T-helper 1 cell treated with Interleukin-12 subunit alpha and Interleukin-12 subunit beta and Interleukin-4 antibody, amounts not matched to agents 30 ng/mL and 1 ng/mL, for 36 hours (primary cell): ENCODE data around the gene THAP2. TPM values are rescaled to one million over a fixed set of nuclear protein-coding genes. Genes with fewer than 3 reads are reported as not detected.
"Not testable (repeated sequence)": the region's sequence is repeated elsewhere in the genome, so short reads cannot be mapped to it uniquely, and the experiment has no call there.

Source experiments
- intact Hi-C: fragments of 100-400 bp; cut with micrococcal nuclease; formaldehyde crosslinking; loops from one replicate; pipeline ENCODE4 v1.15.1; 2024
- total RNA-seq: library from RNA; stranded (reverse); gene quantifications from 2 replicates; pipeline ENCODE4 v1.2.3, GENCODE V29; 2022

THAP2 gene
- total RNA-seq, 1 donor from 2014 or later: 5.4 TPM

DNA sequence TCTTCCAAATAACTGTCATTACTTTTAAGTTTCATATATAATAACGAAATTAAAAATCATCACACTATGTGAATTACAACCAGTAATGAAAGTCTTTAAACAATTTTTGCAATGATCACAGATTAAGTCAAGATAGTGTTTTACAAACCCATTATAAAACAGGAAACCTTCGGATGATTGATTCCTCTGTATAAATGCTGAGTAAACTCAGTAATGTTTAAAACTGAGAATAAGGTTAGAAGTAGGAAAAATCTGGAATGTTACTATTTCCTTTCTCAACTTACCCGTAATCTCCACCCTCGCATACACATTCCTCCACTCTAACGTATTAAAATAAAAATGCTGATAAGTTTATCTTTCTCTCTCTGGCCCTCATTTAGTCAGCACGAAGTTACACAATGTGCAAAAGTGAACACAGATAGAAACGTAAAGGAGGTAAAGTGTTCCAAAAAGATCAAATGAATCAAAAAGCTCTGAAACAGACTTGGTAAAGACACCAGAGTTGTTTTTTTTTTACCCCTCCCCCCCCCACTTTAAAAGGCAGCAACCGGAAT lies 2.0 kb upstream of the THAP2 start:
- intact Hi-C loops: loop anchor here (1.0 to 5.0 kb wide), 4 partner anchors 15 to 1923 kb away; partner anchors contain the start of genes KCNMB4 and RAB3IP

DNA sequence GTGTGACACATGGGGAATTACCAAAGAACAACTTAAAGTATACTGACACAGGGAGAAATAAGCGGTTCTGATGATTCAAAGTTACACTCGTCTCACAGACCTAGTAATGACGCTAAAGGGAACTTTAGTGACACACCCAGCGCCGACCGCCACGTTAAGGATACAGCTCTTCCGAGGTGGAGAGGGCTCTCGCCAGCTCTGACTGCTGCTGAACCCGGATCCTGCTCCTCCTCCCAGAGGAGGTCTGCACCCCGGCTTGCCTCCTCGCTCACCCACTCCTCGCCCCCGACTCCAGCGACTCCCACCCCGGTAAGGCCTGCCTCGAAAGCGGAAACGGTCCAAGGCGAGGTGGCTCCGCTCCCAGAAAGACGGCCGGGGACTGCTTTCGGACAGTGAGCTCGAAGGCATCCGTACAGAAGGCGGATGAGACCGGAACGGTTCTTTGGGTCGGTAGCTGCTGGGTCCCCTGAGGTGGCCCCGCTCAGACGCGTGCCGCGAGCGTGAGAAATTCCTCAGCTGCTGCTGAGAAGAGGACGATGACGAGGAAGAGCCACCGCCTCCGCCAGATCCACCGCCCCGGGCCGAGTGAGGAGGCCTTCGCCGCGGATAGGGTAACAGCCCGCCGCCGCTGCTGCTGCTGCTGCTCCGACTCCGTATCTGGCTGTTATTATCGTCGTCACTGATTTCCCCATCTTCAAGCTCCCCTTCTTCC lies 1.1 kb upstream of the THAP2 start:
- intact Hi-C loops: loop anchor here (1.0 to 5.0 kb wide), 8 partner anchors 9 to 1924 kb away; partner anchors contain the start of genes KCNMB4, RAB21, RAB3IP and TBC1D15

DNA sequence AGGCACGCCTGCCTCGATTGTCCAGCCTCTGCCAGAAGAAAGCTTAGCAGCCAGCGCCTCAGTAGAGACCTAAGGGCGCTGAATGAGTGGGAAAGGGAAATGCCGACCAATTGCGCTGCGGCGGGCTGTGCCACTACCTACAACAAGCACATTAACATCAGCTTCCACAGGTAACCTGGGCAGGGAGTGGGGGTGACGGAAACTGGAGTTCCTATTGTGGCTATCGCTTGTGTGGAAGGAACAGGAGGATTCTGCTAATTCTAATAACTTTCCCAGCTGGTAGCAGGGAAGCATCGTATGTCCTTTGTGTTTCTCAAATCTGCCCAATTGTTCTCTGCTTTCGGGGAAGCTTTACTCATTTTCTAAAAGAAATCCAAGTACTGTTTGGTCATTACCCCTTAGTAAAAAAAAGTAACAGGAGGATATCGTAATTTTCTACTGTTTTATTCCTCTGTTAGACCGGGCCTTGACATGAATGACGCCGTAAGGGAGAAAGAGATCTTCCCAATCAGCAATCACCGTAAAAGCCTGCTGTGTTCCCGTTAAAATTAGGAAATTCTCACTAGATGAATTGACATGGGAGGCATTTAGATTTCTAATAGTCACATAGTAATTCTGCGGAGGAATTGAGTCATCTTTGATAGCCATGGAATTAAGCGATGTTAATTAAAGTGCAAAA lies 449 bp downstream of the THAP2 start:
- intact Hi-C loops: loop anchor here (1.0 to 5.0 kb wide), 3 partner anchors 22 to 1421 kb away; partner anchors contain the start of genes CNOT2, KCNMB4 and TMEM19

DNA sequence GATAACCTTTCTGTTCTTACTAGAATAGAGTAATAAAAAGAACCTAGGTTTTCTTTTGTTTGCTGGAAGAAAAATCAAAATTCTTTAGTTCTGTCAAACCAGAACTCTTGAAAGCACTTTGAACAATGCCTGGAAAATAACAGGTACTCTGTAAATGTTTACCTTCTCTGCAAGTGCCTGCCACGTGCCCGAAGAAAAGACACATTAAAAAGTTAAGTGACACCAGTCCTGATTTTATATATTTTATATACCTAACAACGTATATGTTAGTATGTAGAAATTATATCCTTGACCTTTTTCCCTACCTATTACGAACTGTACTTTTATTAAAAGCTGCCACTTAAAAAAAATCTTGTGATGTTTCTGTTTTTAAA lies 976 bp downstream of the THAP2 start:
- intact Hi-C loops: no loop called here

DNA sequence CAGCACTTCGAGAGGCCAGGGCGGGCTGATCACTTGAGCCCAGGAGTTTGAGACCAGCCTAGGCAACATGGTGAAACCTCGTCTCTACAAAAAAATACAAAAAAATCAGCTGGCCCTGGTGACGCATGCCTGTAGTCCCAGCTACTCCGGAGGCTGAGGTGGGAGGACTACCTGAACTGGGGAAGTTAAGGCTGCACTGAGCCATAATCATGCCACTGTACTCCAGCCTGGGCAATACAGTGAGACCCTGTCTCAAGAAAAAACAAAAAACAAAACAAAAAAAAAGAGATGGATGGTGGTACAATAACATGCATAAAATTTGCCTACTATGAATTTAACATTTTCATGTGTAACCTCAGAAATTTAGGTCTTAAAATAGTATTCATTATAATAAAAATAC lies 2.2 kb downstream of the THAP2 start:
- intact Hi-C loops: no loop called here

DNA sequence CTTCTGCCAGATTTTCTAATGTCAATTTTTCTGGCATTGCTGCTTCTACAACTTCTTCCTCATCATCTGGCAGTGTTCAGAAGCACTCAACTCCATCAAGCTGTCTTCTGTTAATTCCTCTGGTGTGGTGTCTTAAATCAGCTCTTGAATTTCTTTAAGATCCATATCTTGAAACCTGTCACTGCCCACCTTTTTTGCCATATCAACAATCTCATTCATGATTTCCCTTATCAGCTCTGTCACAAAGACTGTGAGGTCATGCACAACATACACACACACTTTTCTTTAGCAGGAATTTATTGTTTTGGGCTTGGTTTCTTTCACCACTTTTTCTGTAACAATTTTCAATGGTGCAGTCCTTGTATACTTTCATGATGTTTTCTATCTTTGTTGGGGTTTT lies 7.2 kb downstream of the THAP2 start:
- intact Hi-C loops: no loop called here

DNA sequence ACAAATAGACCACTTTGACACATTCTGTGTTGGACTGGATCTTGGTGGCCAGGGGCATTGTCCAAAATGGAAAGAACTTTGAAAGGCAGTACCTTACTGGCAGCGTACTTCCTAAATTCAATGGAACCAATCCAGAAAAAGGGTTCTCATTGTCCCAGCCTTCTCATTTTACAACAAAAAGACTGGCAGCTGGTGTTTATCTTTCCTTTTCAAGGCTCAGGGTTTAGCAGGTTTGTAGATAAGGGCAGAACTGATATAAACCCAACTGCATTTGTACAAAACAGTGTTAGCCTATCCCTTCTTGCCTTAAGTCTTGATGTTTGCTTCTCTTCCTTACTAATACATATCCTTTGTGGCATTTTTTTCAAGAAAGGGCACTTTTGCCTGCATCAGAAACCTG lies 7.7 kb downstream of the THAP2 start:
- intact Hi-C loops: no loop called here

DNA sequence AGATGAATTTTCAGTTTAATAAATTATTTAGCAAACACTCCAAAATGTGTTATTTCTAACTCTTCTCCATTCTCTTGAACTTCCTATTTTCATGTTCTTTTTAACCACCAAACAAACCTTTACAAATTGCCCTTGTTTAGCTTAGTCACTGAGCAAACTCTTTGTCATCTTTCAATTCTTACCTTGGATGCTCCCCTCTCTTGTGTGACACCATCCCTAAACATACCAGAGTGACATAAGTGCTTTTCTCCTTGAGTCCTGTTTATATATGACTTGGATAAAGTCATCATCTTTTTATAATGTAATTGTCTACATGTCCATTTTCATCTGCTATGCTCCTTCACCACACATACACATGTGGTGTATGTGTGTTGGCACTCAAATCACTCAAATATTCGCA lies 18.4 kb downstream of the THAP2 start:
- intact Hi-C loops: no loop called here

DNA sequence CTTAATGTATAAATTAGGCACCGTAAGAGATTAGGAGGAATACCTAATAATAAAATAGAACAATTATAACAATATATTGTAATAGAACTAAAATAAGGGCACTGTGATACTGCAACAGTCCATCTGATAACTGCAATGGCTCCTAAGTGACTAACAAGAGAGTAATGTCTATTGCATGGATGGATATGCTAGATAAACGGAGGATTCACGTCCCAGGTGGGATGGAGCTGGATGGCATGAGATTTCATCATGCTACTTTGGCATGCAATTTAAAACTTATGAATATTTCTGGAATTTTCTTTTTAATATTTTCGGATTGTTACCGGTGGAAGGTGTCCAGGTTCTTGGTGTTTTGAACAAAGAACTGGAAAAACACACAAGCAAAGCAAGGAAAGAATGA lies 19.5 kb downstream of the THAP2 start:
- intact Hi-C loops: no loop called here

DNA sequence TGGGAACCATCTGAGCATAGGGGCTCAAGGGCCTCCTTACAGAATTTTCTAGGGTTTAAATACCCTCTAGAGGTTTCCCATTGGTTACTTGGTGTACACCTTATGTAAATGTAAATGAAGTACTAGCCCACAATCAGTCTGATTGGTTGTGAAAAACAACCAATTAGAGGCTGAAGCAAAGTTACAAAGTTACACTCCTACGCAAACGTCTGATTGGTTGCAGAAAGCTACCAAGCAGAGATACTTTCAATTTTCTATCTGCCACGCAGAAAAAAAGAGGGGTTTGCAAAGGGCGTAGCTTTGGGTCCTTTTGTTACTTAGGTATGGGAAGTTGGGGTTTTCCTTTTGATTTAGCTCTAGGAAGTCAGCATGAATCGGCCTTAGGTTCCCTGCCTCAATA lies 20.0 kb downstream of the THAP2 start:
- intact Hi-C loops: no loop called here

DNA sequence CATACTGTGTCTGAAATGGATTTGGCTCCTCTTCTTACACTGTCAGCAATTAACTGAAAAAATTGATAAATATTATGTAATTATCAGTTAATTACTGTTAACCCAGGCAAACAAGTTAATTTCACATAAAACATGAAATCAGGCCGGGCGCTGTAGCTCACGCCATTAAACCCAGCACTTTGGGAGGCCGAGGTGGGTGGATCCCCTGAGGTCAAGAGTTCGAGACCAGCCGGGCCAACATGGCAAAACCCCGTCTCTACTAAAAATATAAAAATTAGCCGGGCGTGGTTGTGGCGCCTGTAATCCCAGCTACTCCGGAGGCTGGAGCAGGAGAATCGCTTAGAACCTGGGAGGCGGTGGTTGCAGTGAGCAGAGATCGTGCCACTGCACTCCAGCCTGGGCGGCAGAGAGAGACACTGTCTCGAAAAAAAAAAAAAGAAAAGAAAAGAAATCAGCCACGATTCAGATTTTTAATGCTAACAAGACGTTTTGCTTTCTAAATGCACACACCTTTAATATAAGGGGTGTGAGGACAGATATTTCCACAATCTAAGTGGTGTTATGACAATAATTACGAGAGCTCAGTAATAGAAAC lies 21.3 kb downstream of the THAP2 start:
- intact Hi-C loops: loop anchor here (5.0 kb wide), 1 partner anchor 1443 kb away; the partner anchor contains the start of gene CNOT2

DNA sequence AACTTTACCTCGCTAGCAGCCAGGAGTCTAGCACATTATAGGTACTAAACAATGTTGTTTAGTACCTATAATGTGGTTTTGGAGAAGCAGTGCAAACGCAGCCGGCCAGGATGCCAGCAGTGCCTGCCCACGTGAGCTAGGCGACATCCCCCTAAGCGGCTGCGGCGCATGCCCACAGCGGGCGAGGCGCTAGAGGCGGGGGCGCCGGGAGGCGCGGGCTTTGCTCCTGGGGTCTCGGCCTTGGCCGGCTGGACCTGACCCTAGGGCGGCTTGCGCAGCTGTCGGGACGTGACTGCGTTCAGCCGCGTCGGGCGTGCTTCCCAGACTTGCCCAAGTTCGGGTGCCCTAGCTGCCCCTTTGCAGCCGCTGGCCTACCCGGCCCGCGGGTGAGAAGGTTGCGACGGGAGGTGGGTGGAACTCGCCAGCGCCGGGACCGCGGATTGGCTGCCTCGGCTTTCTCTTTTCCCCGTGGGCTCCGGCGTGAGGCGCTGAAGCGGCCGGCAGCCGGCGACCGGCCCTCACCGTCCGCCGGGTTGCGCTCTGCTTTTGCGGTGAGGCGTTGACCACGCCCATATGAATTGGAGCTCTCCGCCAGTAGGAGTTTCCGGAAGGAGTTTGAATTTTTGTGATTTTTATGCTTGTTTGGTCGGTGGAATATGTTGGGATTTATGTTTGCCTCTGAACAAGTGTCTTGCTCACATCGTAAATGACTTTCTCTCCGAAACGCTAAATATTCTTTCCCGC lies 22.0 kb downstream of the THAP2 start, which contains the start of gene TMEM19:
TMEM19 (plus strand) TSS at position 169 of the 744 bp plus-strand sequence. CDS start 599 bp downstream, outside the sequence.
- intact Hi-C loops: loop anchor here (1.0 to 5.0 kb wide), 7 partner anchors 22 to 1444 kb away; partner anchors contain the start of genes CNOT2, RAB21, TBC1D15 and THAP2

DNA sequence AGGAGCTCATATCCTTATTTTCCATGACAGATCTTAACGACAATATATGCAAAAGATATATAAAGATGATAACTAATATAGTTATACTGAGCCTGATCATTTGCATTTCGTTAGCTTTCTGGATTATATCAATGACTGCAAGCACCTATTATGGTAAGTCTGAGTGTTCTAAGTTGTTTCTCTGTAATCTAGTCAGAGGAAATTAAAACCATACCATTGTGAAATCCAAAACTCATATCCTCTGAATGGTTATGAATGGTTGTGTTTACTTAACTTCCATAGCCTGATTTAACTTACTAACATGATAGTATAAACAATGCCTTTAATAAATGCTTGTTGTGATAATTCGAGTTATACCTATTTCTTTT lies 22.5 kb downstream of the THAP2 start:
- intact Hi-C loops: loop anchor here (1.0 to 5.0 kb wide), 7 partner anchors 22 to 1444 kb away; partner anchors contain the start of genes CNOT2, RAB21, TBC1D15 and THAP2

DNA sequence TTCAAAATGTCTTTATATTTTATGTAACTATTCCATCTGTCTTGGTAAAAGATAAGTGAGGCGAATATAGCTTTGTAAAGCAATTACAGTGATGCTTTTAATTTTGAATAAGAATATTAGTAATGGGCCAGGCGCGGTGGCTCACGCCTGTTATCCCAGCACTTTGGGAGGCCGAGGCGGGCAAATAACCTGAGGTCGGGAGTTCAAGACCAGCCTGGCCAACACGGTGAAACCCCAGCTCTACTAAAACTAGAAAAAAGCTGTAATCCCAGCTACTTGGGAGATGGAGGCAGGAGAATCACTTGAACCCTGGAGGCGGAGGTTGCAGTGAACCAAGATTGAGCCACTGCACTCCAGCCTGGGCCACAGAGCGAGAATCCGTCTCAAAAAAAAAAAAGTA lies 23.1 kb downstream of the THAP2 start:
- intact Hi-C loops: loop anchor here (2.0 to 5.0 kb wide), 4 partner anchors 50 to 1445 kb away; partner anchors contain the start of genes CNOT2 and TPH2

DNA sequence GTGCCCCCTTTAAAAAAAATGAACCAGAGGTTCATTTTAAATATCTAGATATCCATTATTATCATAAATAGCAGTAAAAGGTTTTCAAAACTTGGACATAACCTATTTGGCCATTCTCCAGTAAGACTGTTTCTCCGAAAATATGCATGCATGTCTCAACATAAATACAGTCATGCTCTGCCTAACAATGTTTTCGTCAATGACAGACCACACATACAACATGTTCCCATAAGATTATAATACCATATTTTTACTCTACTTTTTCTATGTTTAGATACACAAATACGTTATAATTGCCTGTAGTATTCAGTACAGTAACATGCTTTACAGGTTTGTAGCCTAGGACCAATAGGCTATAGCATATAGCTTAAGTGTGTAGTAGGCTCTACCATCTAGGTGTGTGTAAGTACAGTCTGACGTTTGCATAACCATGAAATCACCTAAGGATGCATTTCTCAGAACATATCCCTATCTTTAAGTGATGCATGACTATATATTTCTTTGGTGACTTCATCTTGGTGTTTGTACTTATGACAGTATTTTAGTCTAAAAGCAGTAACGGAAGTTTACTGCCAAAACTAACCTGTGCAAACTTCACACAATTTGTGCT lies 25.0 kb downstream of the THAP2 start:
- intact Hi-C loops: loop anchor here (5.0 kb wide), 1 partner anchor 1447 kb away; the partner anchor contains the start of gene CNOT2

DNA sequence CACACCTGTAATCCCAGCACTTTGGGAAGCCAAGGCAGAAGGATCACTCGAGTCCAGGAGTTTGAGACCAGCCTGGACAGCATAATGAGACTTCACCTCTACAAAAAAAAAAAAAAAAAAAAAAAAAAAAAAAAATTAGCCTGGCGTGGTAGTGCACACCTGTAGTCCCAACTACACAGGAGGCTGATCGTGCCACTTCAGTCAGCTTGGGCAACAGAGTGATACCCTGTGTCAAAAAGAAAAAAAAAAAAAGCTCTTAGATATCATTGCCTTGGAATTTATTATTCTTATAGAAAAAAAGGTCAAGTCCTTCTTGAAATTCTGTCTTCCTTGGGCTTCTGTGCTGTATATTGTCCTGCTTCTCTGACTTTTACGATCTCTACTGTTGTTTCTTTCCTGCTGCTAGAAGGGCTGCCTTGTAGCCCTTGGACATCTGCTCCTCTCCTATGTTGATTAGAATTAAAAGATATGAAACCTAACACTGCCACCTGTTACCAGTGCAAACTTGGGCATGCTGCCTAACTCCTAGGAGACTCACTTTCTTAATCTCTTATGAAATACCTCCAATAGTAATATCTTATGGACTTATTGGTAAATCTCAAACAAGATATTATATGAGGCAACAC lies 27.5 kb downstream of the THAP2 start:
- intact Hi-C loops: no loop called here

DNA sequence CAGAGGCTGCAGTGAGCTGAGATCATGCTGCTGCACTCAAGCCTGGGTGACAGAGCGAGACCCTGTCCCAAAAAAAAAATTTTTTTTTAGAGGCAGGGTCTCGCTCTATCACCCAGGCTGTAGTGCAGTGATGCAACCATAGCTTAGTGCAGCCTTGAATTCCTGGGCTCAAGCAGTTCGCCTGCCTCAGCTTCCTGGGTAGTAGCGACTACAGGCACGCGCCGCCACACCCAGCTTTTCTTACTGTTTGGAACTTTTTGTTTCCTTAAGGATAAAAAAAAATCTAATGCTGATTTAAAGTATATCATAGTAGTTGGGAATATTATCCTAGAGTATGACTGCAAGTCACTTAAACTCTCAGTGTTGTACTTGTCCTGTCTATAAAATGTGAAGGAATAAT lies 29.0 kb downstream of the THAP2 start:
- intact Hi-C loops: no loop called here

DNA sequence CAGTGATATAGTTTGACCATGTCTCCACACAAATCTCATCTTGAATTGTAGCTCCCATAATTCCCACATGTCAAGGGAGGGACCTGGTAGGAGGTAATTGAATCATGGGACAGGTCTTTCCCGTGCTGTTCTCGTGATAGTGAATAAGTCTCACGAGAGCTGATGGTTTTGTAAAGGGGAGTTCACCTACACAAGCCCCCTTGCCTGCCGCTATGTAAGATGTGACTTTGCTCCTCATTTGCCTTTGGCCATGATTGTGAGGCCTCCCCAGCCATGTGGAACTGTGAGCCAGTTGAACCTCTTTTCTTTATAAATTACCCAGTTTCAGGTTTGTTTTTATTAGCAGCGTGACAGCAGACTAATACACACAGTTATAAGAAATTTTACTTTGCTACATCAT lies 29.6 kb downstream of the THAP2 start:
- intact Hi-C loops: not testable (repeated sequence)

DNA sequence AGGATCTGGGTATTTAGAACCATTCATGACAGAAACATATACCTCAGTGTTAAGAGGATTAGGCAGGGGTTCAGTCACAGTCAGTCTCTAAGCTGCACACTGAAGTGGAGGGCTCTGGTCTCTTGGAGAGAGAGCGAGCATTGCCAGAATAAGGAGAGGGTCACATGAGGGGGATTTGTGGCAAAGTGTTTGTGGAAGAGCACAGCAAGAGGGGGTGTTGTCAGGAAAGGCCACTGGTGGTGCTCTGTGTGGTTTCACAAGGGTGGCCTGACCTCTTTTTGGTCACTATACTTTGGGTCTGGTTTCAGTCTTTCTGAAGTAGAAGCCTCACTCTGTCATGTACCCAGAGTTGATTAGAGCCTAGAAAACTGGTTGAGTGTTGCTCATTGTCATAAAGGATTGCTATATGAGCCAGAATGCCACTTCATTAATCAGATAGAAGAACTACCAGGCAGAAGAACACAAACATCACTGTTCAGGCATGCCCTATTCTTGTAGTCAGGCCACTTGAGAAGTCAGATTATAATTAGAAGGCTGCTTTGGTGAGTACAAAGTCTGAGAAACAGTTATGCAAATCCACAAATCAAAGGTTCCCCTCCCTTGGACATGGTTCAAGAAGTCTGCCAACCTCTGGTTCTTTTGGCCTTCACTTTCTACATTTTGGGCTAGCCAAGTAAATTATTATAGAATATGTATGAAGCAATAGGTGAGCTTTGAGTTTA lies 30.2 kb downstream of the THAP2 start:
- intact Hi-C loops: no loop called here
